Lower lobe of right lung (tissue), 2 donors: ENCODE measurements around the gene SPTY2D1. TPM values are rescaled to one million over a fixed set of nuclear protein-coding genes. Genes with fewer than 3 reads are reported as not detected.

Experiments used
- ATAC-seq, 2 donors: fragments of 200-7000 bp; cut with Tn5 transposase; one replicate each; pipeline ENCODE4 v1.9.1; 2020 to 2022; ENCODE audit warnings: mild to moderate bottlenecking in 2 of 2, moderate library complexity in 2 of 2
- DNase-seq: peaks from one replicate; pipeline ENCODE4 v3.0.0-alpha.2; 2020
- H3K27ac ChIP-seq: fragments of 200-600 bp; one replicate; pipeline ENCODE4 v1.8.0; 2022
- H3K27me3 ChIP-seq: fragments of 200-600 bp; one replicate; pipeline ENCODE4 v1.8.0; 2022; ENCODE audit warnings: low read depth
- H3K36me3 ChIP-seq: fragments of 200-600 bp; one replicate; pipeline ENCODE4 v1.8.0; 2022; ENCODE audit warnings: mild to moderate bottlenecking
- H3K4me1 ChIP-seq: fragments of 200-600 bp; one replicate; pipeline ENCODE4 v1.8.0; 2022
- H3K4me3 ChIP-seq: fragments of 200-600 bp; one replicate; pipeline ENCODE4 v1.8.0; 2022; ENCODE audit warnings: mild to moderate bottlenecking
- H3K9me3 ChIP-seq: fragments of 200-600 bp; one replicate; pipeline ENCODE4 v1.8.0; 2022
- intact Hi-C: fragments of 100-400 bp; cut with DNase I; formaldehyde crosslinking; loops from one replicate; pipeline ENCODE4 v1.11.0; 2022
- total RNA-seq: library from RNA; stranded (reverse); fragmentation: NEBNext Ultra II Directional; extraction: Animal tissue kit (Norgen Biotek cat#: 25700); gene quantifications from one replicate; pipeline ENCODE4 v1.2.1, GENCODE V29; 2021
- TF ChIP-seq, protein P1 (sequence below): fragments of 200-600 bp; IDR thresholded peaks from one replicate; pipeline ENCODE4 v1.8.0; 2022; ENCODE audit warnings: antibody characterized with exemption, mild to moderate bottlenecking
- donor health status: DM: no; HTN: yes; CAD: no; lungs with severe emphysema.

Gene SPTY2D1
- total RNA-seq, 1 donor from 2014 or later: 18.6 TPM

DNA sequence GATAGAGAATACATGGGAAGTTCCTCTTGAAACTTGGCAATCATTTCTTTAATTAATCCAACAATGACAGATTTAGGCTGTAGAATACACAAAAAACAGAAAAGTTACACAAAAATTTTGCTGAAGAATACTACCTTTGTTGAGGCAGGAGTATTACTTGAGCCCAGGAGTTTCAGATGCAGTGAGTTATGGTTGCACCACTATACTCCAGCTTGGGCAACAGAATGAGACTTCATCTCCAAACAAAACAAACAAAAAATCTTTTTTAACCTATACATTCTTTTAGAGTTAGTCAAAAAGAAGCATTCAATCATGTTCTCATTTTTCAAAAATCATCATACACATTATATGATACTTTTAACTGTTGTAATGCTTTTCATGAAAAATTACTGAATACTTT, 67.7 kb downstream of the SPTY2D1 start:
- Histone ChIP-seq H3K36me3 (peaks cover 90% of the 10 kb centered on the region), H3K9me3 (no peaks in the 10 kb centered on the region), H3K27ac (no peak overlapping the region), H3K4me3 (no peak overlapping the region), H3K4me1 (no peaks in the 10 kb centered on the region), H3K27me3 (no peaks in the 10 kb centered on the region)
- ATAC-seq (no peak), DNase-seq (no peak)
- intact Hi-C loops: no loop called here
- TF ChIP-seq, protein P1, sequence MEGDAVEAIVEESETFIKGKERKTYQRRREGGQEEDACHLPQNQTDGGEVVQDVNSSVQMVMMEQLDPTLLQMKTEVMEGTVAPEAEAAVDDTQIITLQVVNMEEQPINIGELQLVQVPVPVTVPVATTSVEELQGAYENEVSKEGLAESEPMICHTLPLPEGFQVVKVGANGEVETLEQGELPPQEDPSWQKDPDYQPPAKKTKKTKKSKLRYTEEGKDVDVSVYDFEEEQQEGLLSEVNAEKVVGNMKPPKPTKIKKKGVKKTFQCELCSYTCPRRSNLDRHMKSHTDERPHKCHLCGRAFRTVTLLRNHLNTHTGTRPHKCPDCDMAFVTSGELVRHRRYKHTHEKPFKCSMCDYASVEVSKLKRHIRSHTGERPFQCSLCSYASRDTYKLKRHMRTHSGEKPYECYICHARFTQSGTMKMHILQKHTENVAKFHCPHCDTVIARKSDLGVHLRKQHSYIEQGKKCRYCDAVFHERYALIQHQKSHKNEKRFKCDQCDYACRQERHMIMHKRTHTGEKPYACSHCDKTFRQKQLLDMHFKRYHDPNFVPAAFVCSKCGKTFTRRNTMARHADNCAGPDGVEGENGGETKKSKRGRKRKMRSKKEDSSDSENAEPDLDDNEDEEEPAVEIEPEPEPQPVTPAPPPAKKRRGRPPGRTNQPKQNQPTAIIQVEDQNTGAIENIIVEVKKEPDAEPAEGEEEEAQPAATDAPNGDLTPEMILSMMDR: no peak

DNA sequence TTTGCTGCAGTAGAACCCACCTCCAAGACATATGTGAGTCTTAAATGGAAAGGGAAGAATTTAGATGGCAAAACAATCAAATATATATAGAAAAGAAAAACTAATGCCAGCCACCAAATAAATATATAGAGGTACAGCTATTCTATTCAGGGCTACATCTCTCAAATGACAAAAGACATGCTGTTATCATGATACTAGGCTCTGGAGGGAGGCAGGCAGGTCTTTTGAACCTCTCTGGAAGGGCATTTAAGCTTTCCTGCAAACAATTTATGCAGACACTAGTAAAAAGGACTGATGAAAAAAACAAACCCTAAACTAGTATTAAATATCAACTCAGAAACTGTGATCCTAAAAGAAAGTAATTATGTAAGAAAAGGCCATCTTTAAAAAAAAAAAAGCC, 70.0 kb downstream of the SPTY2D1 start:
- Histone ChIP-seq H3K9me3 (no peaks in the 10 kb centered on the region), H3K4me1 (no peaks in the 10 kb centered on the region), H3K4me3 (no peak overlapping the region), H3K27me3 (no peaks in the 10 kb centered on the region), H3K27ac (no peak overlapping the region), H3K36me3 (peaks cover 88% of the 10 kb centered on the region)
- TF ChIP-seq, protein P1: no peak
- ATAC-seq: no peak
- DNase-seq: no peak
- intact Hi-C loops: no loop called here

DNA sequence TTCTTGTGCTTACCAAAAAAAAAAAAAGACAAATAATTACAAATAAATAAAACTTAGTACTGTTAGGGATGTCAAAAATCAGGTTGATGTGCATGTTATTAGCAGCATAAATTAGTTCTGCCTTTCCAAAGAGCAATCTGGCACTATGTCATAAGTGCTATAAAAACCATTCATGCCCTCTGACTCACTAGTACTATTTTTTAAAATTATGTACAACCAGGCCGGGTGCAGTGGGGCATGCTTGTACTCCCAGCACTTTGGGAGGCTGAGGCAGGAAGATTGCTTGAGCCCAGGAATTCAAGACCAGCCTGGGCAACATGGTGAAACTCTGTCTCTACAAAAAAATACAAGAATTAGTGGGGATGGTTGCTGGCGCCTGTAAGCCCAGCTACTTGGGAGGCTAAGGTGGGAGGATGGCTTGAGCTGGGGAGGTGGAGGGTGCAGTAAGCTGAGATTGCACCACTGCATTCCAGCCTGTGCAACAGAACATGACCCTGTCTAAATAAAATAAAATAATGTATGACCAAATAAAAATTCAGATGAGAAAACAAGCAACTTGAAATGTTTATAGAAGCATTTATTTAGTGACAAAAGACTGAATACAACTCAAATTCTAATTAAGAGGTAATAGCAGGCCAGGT, 70.9 kb downstream of the SPTY2D1 start:
- Histone ChIP-seq H3K4me1 (no peaks in the 10 kb centered on the region), H3K36me3 (peaks cover 89% of the 10 kb centered on the region), H3K4me3 (no peak overlapping the region), H3K27me3 (no peaks in the 10 kb centered on the region), H3K27ac (no peak overlapping the region), H3K9me3 (no peaks in the 10 kb centered on the region)
- DNase-seq: no peak
- TF ChIP-seq, protein P1: no peak
- no peak for ATAC-seq
- intact Hi-C loops: no loop called here

Other genes starting within 250 kb of the SPTY2D1 start
- gene LDHA, start 239.8 kb downstream of the SPTY2D1 start, total RNA-seq: 251 TPM
- gene LDHC, start 222.0 kb downstream of the SPTY2D1 start, total RNA-seq: not detected
- gene LDHAL6A, start 178.5 kb downstream of the SPTY2D1 start, total RNA-seq: not detected
- gene TSG101, start 107.4 kb downstream of the SPTY2D1 start, total RNA-seq: 61.8 TPM
- 26.8 TPM for gene UEVLD, start 45.6 kb downstream of the SPTY2D1 start, total RNA-seq
- gene MISFA, start 34.6 kb downstream of the SPTY2D1 start, total RNA-seq: 3.3 TPM
- gene TMEM86A, start 64.4 kb upstream of the SPTY2D1 start, total RNA-seq: 11.7 TPM
- gene IGSF22, start 91.8 kb upstream of the SPTY2D1 start, total RNA-seq: 2.3 TPM
- gene PTPN5, start 157.5 kb upstream of the SPTY2D1 start, total RNA-seq: 0.80 TPM